HepG2 (cell line): ENCODE measurements around the gene RHOT2. TPM values are rescaled to one million over a fixed set of nuclear protein-coding genes. Genes with fewer than 3 reads are reported as not detected.

Source experiments
- CEBPG ChIP-seq: IDR thresholded peaks from 2 replicates; pipeline ENCODE4 v1.6.1; 2016
- FOXP1 ChIP-seq, 2 experiments: fragments of 450-650 bp in 1 of 2; IDR thresholded peaks; 2 replicates each; pipeline ENCODE4 v1.6.1; 2017 to 2018; ENCODE audit warnings: antibody characterized with exemption in 1 of 2
- KMT2B ChIP-seq: IDR thresholded peaks from 2 replicates; pipeline ENCODE4 v1.6.1; 2016; ENCODE audit warnings: missing genetic modification reagents, missing compliant biosample characterization
- LCORL ChIP-seq, 2 experiments: fragments of 450-650 bp in 1 of 2; sonication (generic) in 1 of 2; formaldehyde crosslinking in 1 of 2; IDR thresholded peaks; 2 replicates each; pipeline versions ENCODE4 v1.5.0 to v1.6.1; 2017 to 2020; ENCODE audit warnings: antibody characterized with exemption in 1 of 2, missing genetic modification reagents in 1 of 2
- PPARG ChIP-seq: conservative IDR thresholded peaks from 2 replicates; pipeline ENCODE4 v1.6.1; 2016; ENCODE audit warnings: missing biosample characterization, missing genetic modification reagents
- SNAPC2 ChIP-seq: sonication (generic); formaldehyde crosslinking; IDR thresholded peaks from 2 replicates; pipeline ENCODE4 v1.8.1; 2022; ENCODE audit warnings: mild to moderate bottlenecking, missing genetic modification reagents
- ZFP62 ChIP-seq: sonication (generic); formaldehyde crosslinking; IDR thresholded peaks from 2 replicates; pipeline ENCODE4 v1.4.0; 2020; ENCODE audit warnings: missing genetic modification reagents
- ZNF256 ChIP-seq: sonication (generic); formaldehyde crosslinking; conservative IDR thresholded peaks from 2 replicates; pipeline ENCODE4 v1.4.0; 2020; ENCODE audit warnings: missing genetic modification reagents
- ZNF331 ChIP-seq: sonication (generic); formaldehyde crosslinking; IDR thresholded peaks from 2 replicates; pipeline ENCODE4 v1.4.0; 2020; ENCODE audit warnings: missing genetic modification reagents
- polyA plus RNA-seq, 8 experiments: library from polyadenylated mRNA; depleted of rRNA in 3 of 8; stranded (reverse) in 7 of 8; unstranded in 1 of 8; fragments of >200 nt; fragmentation: Illumina TruSeq in 4 of 8; extraction: Trizol in 4 of 8; gene quantifications; 2 replicates each; pipeline versions ENCODE4 v1.2.1 to v1.2.3, GENCODE V29; 2011 to 2016; ENCODE audit warnings: low read depth in 4 of 8, missing spikeins in 1 of 8, mixed read lengths in 1 of 8; ENCODE audit not compliant: insufficient read depth in 1 of 8
- total RNA-seq, 5 experiments: library from RNA; depleted of rRNA; stranded (reverse); fragments of >200 nt; fragmentation: Illumina TruSeq; extraction: Trizol; gene quantifications; 2 replicates each; pipeline ENCODE4 v1.2.3, GENCODE V29; 2016; ENCODE audit warnings: low read depth in 1 of 5
- TF ChIP-seq, protein P1 (sequence below), 2 experiments: fragments of 450-650 bp in 1 of 2; sonication (generic) in 1 of 2; formaldehyde crosslinking in 1 of 2; IDR thresholded peaks; 2 replicates each; pipeline versions ENCODE4 v1.6.1 to v1.8.0; 2016 to 2022; ENCODE audit warnings: antibody characterized with exemption in 1 of 2, mild to moderate bottlenecking in 1 of 2, missing genetic modification reagents in 1 of 2
- TF ChIP-seq, protein P2 (sequence below): sonication (generic); formaldehyde crosslinking; IDR thresholded peaks from 2 replicates; pipeline ENCODE4 v1.5.0; 2020; ENCODE audit warnings: missing genetic modification reagents, mild to moderate bottlenecking, borderline replicate concordance
- TF ChIP-seq, protein P3 (sequence below): sonication (generic); formaldehyde crosslinking; IDR thresholded peaks from 2 replicates; pipeline ENCODE4 v1.9.0; 2021; ENCODE audit warnings: missing genetic modification reagents, mild to moderate bottlenecking, borderline replicate concordance

RHOT2 gene
- total and polyA plus RNA-seq, 2 of the 13 experiments (the other 11 are each of a cell fraction or from before 2014, with no cell fraction given), result 63.6 to 76.9 TPM

DNA sequence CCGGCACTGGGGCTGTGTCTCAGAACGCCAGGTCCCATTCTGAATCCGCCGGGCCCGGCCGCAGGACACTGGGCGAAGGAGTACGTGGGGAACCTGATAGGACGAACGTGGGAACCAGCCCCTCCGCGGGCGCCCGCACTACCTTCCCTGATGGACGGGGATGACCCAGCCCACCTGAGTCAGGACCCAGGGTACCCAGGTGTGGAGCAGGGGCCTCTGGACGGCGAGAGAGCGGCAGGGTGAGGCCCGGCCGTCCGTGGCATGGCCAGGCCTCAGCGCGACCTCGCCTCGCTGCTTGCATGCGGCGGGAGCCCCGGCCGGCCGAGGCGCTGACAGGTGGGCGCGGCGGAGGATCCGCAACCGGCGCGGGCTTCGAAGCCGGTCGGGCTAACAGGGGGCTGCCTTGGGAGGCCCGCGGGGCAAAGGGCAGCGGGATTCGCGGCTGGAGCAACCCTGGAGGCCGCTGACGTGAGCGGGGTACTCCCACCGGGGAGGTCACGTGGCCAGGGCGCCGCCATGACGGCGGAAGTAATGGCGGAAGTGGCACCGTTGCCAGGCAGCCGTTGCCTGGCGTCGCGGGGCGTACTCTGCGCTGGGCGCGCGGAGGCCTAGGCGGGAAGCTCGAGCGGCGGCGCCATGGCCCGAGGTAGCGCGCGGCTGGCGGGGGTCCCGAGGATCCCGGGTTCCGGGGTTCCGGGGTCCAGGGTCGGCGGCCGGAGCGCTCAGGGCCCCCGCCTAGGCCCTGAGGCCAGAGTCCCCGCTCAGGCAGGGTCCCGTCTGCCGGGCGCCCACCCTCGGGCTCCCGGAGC lies 18.9 kb upstream of the RHOT2 start, which contains the start of gene WDR90 (continued):
- TF ChIP-seq, protein P1, sequence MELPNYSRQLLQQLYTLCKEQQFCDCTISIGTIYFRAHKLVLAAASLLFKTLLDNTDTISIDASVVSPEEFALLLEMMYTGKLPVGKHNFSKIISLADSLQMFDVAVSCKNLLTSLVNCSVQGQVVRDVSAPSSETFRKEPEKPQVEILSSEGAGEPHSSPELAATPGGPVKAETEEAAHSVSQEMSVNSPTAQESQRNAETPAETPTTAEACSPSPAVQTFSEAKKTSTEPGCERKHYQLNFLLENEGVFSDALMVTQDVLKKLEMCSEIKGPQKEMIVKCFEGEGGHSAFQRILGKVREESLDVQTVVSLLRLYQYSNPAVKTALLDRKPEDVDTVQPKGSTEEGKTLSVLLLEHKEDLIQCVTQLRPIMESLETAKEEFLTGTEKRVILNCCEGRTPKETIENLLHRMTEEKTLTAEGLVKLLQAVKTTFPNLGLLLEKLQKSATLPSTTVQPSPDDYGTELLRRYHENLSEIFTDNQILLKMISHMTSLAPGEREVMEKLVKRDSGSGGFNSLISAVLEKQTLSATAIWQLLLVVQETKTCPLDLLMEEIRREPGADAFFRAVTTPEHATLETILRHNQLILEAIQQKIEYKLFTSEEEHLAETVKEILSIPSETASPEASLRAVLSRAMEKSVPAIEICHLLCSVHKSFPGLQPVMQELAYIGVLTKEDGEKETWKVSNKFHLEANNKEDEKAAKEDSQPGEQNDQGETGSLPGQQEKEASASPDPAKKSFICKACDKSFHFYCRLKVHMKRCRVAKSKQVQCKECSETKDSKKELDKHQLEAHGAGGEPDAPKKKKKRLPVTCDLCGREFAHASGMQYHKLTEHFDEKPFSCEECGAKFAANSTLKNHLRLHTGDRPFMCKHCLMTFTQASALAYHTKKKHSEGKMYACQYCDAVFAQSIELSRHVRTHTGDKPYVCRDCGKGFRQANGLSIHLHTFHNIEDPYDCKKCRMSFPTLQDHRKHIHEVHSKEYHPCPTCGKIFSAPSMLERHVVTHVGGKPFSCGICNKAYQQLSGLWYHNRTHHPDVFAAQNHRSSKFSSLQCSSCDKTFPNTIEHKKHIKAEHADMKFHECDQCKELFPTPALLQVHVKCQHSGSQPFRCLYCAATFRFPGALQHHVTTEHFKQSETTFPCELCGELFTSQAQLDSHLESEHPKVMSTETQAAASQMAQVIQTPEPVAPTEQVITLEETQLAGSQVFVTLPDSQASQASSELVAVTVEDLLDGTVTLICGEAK (IDR thresholded peaks at IDR 0.05), result no peak
- TF ChIP-seq, protein P1 (CRISPR knock-in tag; IDR thresholded peaks at IDR 0.05), result peak; percentile 88
- TF ChIP-seq CEBPG (CRISPR knock-in tag) (peak; percentile 47), FOXP1 (IDR thresholded peaks at IDR 0.05) (no peak), FOXP1 (CRISPR knock-in tag; IDR thresholded peaks at IDR 0.05) (no peak), SNAPC2 (CRISPR knock-in tag) (peak; percentile 93; the same call in 1 of the 2 replicates), PPARG (peak; percentile 78), ZNF256 (CRISPR knock-in tag) (no peak), ZNF331 (peak; percentile 60; the same call in 1 of the 2 replicates), KMT2B (peak; percentile 55; the same call in 1 of the 2 replicates), ZFP62 (CRISPR knock-in tag) (no peak), LCORL (IDR thresholded peaks at IDR 0.05) (no peak), LCORL (CRISPR knock-in tag; IDR thresholded peaks at IDR 0.05) (peak; percentile 90)
- TF ChIP-seq, protein P2, sequence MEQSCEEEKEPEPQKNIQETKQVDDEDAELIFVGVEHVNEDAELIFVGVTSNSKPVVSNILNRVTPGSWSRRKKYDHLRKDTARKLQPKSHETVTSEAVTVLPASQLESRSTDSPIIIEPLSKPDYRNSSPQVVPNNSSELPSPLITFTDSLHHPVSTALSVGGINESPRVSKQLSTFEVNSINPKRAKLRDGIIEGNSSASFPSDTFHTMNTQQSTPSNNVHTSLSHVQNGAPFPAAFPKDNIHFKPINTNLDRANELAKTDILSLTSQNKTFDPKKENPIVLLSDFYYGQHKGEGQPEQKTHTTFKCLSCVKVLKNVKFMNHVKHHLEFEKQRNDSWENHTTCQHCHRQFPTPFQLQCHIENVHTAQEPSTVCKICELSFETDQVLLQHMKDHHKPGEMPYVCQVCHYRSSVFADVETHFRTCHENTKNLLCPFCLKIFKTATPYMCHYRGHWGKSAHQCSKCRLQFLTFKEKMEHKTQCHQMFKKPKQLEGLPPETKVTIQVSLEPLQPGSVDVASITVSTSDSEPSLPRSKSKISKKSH (CRISPR knock-in tag), result peak; percentile 80
- TF ChIP-seq, protein P3, sequence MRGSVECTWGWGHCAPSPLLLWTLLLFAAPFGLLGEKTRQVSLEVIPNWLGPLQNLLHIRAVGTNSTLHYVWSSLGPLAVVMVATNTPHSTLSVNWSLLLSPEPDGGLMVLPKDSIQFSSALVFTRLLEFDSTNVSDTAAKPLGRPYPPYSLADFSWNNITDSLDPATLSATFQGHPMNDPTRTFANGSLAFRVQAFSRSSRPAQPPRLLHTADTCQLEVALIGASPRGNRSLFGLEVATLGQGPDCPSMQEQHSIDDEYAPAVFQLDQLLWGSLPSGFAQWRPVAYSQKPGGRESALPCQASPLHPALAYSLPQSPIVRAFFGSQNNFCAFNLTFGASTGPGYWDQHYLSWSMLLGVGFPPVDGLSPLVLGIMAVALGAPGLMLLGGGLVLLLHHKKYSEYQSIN (CRISPR knock-in tag), result no peak
